ENCODE measurements around the gene TULP1.
"Not testable (repeated sequence)": the region's sequence is repeated elsewhere in the genome, so short reads cannot be mapped to it uniquely, and the experiment has no call there.

TULP1 gene

DNA sequence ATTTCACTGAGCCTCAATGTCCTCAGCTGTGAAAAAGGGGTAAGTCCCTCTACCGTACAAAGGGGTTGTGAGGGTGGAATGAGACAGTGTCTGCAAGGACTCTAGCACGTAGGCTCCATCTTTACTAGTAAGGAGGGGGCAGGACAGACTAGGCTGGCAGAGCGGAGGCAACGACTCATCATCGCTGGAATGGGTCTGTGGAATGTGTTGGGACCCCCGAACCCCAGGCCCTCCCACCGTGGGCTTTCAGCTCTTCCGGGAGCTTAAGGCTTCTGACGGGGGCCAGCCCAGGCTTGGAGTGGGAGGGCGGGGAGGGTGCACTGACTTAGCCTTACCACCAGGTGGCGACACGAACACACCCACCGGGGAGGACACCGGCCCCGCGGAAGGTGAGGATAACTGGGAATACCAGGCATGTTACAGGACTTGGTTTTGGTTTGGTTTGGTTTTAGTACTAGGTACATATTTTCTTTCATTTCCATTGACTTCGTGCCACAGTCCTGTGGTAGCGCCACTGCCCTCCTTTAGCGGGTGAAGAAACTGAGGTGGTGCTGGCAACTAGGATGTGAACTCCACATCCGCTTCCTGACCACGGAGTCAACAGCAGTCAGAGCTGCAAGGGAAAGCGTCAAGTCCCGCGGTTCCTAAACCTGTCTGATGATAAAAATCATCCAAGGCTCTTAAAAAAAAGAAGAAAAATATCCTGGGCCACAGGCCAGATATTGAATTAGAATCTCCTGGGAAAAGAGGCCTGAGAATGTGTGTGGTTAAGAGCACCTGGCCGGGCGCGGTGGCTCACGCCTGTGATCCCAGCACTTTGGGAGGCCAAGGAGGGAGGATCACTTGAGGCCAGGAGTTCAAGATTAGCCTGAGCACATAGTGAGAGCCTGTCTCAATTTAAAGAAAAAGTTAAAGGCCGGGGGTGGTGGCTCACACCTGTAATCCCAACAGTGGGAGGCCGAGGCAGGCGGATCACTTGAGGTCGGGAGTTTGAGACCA lies 10.3 kb upstream of the TULP1 start:
- FAIRE-seq (peak; percentile 73), DNase-seq (ENCODE audit: insufficient read length, low spot score) (peak; percentile 75)

DNA sequence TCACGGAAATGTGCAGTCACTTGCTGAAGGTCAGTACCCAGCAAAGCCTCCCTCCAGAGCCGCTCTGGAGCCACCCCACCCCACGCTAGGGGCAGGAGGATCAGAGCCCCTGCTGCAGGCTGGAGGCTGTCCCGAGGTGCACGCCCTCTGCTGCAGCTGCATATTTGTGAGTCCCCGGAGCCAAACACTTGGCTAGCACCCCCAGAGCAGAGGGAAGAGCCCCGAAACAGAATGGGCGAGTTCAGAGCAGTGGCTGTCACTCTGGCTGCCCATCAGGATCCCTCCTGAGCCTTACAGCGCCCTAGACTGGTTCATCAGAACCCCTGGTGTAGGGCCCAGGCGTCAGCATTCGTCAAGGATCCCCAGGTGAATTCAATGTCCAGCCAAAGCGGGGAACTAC lies 9.5 kb upstream of the TULP1 start:
- FAIRE-seq (no peak), DNase-seq (ENCODE audit: insufficient read length, low spot score) (no peak)

DNA sequence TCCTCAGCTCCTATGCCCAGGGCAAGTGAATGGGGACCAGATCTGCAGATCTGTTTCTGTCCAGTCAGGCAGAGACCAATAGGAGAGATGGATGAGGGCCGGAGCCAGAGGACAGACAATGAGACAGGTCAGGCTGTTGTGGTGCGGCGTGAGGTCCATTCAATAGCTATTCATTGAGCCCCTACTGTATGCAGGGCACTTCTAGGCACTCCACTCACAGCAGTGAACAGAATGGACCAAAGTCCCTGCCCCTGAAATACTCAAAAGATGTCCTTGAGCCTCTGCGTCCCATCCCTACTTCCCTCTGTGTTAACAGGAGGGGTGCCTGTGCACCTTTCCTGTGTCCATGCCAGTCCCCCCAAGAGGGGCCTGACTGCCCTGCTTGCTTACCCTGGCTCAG lies 8.5 kb upstream of the TULP1 start:
- no peak for DNase-seq (ENCODE audit: insufficient read length, low spot score)
- FAIRE-seq = no peak

DNA sequence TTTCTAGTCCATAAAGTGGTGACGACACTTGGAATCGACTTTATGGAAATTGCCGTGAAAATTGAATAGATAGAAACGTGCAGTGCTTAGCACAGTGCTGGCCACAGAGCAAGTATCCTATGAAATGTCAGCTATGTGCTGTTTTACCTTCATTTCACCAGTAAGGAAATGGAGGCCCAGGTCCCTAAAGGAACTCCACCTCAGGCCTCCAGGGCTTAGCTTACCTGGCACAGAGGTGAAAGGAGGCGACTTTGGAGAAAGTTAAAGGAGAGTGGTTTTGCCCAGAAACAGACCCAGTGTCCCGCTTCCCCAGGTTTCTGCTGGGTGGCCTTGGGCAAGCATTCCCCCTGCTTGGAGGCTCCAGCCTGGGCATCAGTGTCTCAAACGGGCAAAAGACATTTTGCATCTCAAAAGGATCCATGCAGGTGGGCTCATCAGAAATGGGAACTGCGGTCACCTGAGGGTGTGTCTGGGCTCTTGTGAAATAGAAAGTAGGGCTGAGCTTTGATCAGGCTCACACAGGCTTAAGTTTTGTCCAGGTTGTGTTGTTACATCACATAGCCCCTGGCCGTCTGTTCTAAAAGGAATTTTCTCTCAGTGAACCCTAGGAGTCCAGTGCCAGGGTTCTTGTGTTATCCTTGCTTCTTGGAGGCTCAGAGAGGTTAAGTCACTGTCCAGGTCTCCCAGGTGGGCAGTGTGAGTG lies 6.8 kb upstream of the TULP1 start:
- DNase-seq (ENCODE audit: insufficient read length, low spot score) (no peak), FAIRE-seq (no peak)

DNA sequence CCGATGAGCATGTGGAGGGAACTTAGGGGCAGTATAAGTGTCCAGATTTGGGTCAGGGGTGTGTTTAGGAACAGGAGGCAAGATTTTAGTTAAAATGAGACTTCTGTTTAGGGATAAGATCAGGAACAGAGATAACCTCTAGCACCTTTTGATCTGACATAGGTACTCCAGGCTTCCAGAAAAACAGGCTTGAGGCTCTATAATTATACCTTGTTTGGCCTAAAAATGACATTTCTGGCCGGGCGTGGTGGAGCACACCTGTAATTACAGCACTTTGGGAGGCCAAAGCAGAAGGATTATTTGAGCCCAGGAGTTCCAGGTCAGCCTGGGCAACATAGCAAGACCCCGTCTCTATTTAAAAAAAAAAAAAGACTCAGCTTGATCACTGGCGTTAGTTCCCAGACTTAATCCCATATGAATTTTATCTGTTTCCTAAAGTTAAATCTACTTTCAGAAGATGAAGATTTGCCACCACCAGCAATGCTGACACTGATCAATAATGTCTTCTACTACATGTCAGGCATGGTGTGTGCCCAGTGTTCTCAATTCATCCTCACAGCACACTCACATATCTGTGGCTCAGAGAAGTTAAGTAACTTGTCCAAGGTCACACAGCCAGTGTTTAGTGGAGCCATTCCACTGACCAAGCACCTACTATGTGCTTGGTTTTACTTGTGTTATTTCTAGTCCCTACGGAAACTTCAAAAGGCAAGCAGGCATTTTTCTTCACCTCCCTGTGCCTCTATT lies 6.0 kb upstream of the TULP1 start:
- FAIRE-seq = no peak

DNA sequence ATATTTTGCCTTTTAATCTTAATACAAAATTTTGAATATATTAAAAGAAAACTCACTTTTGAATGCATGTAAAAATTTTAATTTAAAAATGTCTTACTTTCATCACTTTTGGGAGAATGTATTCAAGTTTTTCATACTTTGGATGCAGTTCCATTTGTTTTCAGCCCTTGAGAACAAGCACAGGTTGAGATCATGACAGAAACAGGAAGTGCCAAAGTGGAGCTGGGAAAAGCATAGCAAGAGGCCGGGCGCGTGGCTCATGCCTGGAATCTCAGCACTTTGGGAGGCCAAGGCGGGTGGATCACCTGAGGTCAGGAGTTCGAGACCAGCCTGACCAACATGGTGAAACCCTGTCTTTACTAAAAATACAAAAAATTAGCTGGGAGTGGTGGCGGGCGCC lies 5.3 kb upstream of the TULP1 start:
- not testable (repeated sequence) for DNase-seq (ENCODE audit: insufficient read length, low spot score); FAIRE-seq

More for the DNA sequence above, 6.0 kb upstream of the TULP1 start:
- DNase-seq (ENCODE audit: insufficient read length, low spot score) = no peak

DNA sequence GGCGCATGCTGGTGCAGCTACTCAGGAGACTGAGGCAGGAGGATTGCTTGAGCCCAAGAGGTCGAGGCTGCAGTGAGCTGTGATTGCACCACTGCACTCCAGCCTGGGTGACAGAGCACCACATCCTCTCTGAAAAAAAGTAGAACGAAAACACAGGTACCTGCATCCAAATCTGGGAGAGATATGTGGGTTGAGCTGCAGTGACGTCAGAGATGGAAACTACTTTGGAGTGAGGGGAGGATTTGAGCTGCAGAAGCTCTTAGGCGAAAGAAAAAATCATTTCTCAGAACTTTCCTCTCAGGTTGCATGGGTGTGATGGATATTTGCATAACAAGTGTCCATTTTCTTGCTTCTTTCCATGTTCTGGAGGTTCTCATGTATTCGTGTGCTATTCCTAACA lies 4.0 kb upstream of the TULP1 start:
- FAIRE-seq (no peak), DNase-seq (ENCODE audit: insufficient read length, low spot score) (no peak)

DNA sequence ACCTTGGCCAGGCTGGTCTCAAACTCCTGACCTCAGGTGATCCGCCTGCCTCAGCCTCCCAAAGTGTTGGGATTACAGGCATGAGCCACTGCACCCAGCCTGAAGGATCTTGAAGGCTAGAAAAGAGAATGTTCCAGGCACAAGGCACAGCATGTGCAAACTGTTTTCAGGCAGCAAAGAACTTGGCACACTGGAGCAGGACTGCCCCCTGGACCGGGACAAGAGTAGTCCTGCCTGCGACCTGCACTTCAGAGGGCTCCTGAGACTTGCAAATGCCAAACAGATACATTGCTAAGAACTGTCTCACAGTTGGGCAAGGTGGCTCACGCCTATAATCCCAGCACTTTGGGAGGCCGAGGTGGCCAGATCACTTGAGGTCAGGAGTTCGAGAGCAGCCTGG lies 3.2 kb upstream of the TULP1 start:
- not testable (repeated sequence) for FAIRE-seq; DNase-seq (ENCODE audit: insufficient read length, low spot score)

DNA sequence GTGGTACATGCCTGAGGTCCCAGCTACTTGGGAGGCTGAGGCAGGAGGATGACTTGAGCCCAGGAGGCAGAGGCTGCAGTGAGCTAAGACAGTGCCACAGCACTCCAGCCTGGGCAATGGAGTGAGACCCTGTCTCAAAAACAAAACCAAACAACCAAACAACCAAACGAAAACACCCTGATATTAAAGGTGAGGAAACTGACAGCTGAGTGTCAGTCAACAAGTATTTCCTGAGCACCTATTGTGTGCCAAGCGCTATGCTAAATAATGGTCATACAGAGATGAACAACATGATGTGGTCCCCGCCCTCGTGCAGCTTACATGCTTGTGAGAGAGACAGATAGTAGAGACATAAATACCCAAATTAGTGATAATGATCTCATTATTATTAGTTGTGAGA lies 1.9 kb upstream of the TULP1 start:
- FAIRE-seq = no peak
- DNase-seq (ENCODE audit: insufficient read length, low spot score) = no peak

DNA sequence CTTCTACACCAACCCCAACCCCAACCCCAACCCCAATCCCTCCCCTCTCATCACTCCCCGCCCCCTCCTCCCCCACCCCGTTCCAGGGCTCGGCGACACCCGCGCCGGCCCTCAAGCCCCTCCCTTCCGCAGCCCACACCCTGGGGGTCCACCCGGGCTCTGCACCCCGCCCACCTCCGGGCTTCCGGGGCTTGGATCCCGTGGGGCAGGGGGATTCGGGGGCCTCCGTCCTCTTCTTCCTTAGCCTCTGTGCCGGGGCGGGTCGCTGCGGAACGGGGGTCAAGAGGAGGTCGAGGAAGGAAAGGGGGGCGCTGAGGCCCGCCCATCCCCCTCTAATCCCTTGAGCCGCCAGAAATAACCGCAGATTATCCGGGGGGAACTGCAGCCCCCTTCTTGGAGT lies 690 bp downstream of the TULP1 start:
- FAIRE-seq (no peak), DNase-seq (ENCODE audit: insufficient read length, low spot score) (no peak)

DNA sequence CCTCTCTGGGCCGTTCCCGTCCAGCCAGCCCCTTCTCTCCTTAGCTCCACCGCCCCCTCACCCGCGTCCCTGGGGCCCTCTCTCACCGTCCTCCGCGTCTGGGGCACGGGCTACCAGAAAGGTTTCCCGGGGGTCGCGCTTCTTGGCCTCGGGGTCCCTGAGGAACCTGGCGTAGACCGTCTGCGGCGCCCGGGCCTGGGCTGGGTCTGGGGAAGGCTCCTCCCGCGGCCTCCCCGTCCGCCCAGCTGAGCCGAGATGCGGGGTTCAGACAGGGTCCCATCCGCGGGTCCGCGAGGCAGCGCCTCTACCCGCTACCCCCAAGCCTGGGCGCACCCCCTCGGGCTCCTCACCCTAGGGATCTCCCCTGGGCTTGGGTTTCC lies 1.1 kb downstream of the TULP1 start:
- FAIRE-seq (no peak), DNase-seq (ENCODE audit: insufficient read length, low spot score) (no peak)

DNA sequence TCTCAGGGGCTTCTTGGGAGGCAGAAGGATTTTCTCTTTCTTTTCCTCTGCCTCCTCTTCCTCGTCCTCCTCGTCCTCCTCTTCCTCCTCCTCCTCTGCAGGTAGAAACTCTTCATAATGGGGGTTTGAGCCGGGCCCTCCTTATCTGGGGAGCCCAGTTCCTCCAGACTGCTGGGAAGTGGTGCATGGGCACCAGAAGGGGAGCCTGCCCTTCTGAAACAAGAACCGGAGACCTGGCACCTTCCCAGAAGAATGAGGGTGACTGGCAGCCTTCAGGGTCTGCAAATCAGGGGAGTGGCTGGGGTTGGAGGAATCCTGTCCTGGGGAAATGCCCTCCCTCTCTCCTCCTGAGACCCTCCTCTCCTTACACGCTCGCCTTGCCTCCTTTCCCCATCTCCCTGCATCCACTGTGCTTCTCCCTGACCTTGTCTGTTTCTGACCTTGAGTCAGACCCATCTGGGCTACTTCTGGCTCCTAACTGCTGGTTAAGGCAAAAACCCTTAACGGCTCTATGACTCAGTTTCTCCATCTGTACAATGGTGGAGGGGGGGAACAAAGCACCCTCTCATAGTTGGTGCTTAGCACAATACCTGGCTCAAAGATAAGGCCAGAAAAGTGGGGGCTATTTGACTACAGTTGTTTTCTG lies 1.7 kb downstream of the TULP1 start:
- FAIRE-seq = no peak
- DNase-seq (ENCODE audit: insufficient read length, low spot score) = no peak

DNA sequence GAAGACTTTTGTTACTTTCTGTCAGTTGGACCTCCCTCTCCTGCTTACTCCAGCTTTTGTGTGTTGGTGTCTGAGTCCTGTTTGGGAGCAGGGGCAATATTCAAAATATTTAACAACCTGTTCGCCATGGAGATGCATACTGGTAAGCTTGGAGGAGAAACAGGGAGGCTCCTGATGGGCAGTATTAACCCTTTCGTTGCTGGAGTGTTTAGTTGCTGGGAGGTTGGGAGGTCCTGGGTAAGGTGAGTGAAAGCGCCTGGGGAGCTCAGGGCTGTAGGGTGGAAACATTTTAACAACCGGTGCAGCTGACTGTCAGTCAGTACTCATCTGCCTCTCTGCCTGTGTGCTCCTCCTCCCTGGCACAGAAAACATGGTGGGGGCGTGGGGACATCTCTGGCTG lies 4.2 kb downstream of the TULP1 start:
- DNase-seq (ENCODE audit: insufficient read length, low spot score) (no peak), FAIRE-seq (no peak)

DNA sequence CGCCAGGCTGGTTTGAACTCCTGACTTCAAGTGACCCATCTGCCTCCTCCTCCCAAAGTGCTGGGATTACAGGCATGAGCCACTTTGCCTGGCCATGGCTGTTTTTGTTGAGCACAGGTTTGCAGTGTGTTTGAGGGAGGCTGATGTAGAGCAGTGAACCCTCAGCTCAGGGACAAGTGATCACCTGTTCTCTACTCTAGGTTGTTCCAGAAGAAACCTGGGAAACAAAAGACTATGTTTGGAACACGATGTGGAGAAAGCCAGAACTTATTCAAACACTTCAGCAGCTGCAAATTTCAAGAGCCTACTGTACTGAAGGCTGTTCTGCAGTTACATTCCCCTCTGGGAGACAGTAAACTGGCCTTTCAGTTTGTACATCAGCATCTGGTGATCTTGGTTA lies 4.7 kb downstream of the TULP1 start:
- no peak for DNase-seq (ENCODE audit: insufficient read length, low spot score)
- peak; percentile 57 for FAIRE-seq

DNA sequence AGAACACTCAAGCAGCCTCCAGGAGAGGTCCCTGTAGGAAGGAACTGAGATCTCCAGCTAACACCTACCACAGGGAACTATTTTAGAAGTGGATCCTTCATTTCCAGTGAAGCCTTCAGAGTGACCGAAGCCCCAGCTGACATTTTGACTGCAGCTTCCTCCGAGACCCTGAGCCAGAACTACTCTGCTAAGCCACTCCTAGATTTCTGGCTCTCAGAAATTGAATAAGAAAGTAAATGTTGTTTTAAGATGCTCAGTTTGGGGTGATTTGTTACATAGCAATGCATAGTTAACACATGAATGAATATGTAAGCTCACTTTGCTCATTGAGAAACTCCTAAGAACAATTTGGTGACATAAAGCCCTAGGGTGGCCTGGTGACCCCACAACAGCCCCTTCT lies 5.5 kb downstream of the TULP1 start:
- DNase-seq (ENCODE audit: insufficient read length, low spot score) (no peak), FAIRE-seq (no peak)

DNA sequence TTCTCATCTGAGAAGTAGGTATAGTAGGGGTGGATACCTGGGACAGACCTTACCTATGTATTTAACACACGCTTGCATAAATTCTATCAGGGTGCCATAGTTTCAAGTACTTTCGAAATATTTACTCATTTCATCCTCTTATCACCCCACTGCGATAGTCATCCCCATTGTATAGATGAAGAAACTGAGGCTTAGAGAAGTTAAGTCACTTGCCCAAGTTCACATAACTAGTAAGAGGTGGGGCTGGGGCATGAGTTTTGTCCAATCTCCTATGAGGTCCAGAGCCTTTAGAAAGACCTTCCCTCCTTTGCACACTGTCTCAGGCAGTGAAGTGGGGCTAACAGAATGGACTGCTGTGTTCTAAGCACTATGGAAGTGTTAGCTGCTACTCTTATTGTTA lies 6.2 kb downstream of the TULP1 start:
- no peak for FAIRE-seq

DNA sequence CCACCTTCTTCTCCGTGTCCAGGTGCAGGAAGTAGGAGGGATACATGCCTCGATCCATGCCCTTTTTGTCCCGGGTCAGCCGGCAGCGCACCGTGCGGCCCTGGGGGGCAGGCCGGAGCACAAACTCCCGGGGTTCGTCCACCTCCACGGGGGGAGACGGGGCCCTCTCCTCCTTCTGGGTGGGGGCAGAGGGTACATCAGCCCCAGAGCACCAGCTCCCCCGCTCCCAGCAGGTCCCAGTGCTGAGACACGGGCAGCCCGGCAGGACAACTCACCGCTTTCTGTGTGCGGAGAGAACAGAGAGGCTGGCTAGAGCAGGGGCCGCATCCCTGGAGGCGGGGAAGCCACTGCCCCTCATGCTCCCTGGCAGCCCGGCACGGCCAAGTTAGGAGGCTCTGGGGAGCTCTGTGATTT lies 6.7 kb downstream of the TULP1 start:
- FAIRE-seq (no peak), DNase-seq (ENCODE audit: insufficient read length, low spot score) (no peak)

More for the DNA sequence above, 6.2 kb downstream of the TULP1 start:
- no peak for DNase-seq (ENCODE audit: insufficient read length, low spot score)

DNA sequence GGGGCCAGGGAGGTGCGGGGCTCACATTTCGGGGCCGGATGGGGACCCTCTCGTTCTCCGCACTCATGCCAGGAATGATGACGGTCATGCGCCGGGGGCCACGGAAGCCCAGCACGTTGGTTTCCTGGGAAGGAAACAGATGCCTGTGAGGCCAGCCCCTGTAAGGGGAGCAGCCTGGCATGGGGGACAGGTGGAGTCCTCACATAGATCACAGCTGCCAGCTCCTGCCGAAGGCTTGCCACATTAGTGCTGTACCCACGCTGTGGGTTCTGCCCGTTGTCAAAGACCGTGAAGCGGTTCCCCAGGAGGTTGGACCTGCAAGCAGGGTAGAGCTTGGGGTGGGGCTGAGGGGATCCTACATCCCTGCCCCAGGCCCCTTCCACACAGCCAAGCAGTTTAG lies 9.2 kb downstream of the TULP1 start:
- FAIRE-seq (no peak), DNase-seq (ENCODE audit: insufficient read length, low spot score) (no peak)

DNA sequence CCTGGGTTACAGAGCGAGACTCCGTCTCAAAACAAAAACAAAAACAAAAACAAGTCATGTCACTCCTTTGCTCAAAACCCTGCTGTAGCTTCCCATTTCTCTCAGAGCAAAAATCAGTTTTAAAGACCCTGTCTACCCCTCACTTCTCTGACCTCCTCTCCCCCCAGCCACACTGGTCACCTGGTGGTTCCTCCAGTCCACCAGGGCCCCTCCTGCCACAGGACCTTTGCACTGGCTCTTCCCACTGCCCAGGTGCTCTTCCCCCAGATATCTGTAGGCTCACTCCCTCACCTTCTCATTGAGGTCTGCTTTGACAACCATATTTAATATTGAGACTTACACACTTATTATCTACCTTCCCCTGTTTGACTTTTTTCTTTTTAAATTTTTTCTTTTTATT lies 10.9 kb downstream of the TULP1 start:
- DNase-seq (ENCODE audit: insufficient read length, low spot score) = no peak
- no peak for FAIRE-seq

DNA sequence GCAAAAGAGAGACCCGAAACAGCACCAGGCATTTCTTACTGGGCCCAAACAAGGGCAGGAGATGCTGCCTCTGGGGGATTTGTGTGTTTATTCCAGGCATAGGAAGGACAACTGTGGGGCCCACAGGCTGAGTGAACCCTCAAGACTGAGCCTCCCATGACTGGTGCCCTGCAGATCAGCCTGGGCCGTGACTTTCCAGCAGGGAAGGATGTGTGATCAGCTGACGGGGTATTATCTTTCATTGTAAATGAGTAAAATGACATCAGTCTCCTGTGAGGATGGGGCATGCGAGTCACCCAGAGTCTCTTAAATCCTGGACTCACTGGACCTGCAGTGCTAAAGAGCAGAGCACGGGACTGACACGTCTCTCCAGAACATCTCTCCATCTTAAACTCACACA lies 11.9 kb downstream of the TULP1 start:
- no peak for FAIRE-seq
- DNase-seq (ENCODE audit: insufficient read length, low spot score) = no peak

DNA sequence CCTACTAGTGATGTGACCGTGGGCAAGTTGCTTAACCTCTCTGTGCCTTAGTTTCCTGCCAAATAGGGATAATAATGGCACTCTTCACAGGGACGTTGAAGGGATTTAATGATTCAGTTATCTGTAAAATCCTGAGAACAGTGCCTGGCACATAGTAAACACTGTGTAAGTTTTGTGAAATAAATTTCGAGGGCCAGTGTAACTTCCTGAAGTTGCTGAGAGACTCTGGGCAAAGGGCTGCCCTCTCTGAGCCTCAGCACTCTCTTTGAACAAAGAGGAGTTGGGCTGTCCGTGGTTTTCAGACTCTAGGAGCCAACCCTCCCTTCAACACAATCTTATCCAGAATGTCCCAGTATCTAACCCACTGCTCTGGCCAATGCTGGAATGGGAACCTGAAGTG lies 13.3 kb downstream of the TULP1 start:
- FAIRE-seq = no peak
- no peak for DNase-seq (ENCODE audit: insufficient read length, low spot score)
